ENCODE results near the gene ME3. TPM values are rescaled to one million over a fixed set of nuclear protein-coding genes. Genes with fewer than 3 reads are reported as not detected.

ME3 gene
- total RNA-seq, 1 experiment from 2014 or later = not detected

DNA sequence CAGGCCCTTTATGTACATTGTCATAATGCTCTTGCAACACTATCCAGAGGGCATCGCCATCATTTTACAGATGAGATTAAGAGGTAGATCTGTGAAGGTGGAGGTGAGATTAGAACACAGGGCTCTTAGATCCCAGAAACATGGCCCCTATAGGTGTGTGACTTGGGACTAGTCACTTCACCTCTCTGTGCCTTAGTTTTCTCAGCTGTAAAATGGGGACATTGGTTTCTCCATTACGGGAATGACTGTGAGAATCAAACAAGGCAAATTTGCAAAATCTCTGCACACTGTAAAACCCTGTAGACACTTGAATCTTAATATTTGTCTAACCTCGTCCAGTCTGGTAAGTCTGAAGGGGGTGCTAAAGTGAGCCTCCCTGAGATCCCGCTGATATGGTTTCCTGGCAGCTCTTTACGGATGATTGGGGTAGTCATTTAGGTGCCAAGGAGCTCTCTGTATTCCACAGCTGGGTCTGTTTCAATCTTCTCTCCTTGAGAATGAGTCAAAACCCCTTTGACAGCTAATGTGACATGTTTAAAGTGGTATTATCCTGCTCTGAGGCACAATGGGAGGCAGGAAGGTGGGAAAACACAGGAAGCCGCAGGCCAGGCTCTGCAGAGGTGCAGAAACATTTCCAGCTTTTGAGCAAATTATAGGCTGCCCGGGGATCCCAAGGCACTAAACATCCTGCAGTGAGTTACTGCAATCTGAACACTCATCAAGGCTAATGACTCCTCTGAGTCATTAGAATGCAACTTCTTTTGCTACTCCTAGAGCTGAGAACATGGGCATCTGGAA is 156.9 kb downstream of the ME3 start:
- DNase-seq (ENCODE audit: low spot score) = peak; percentile 81

DNA sequence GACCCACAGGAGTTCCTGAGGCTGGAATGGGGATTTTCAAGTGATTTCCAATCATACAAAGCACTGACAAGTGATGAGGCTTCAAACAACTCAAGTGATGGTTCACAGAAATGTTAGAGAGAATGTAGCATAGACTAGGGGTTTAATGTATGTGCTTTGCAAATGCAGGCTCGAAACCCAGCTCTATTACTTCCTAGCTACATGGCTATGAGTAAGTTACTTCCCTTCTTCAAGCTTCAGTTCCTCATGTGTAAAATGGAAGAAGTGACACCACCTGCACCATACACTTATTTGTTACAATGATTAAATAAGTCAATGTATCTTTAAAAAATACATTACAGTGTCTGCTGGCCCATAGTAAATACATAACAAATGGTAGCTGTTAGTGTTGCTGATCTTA is 158.0 kb downstream of the ME3 start:
- DNase-seq (ENCODE audit: low spot score) = no peak

DNA sequence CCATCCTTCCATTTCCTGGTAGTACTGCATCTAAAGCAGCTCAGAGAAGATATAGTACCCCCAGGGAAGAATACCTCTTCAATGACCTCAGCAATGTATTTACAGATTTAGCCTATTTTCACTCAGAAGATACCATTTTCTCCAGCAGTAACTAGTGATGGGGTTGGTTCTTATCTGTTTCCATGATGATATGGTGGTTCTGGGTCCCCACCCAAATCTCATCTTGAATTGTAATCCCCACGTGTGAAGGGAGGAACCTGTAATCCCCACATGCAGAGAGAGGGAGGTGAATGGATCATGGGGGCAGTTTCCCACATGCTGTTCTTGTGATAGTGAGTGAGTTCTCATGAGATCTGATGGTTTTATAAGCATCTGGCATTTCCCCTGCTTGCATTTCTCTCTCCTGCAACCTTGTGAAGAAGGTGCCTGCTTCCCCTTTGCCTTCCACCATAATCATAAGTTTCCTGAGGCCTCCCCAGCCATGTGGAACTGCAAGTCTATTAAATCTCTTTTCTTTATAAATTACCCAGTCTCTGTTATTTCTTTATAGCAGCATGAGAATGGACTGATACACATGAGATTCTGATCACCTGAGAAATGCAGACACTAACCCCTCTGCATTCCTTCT is 158.6 kb downstream of the ME3 start:
- DNase-seq (ENCODE audit: low spot score) = no peak

DNA sequence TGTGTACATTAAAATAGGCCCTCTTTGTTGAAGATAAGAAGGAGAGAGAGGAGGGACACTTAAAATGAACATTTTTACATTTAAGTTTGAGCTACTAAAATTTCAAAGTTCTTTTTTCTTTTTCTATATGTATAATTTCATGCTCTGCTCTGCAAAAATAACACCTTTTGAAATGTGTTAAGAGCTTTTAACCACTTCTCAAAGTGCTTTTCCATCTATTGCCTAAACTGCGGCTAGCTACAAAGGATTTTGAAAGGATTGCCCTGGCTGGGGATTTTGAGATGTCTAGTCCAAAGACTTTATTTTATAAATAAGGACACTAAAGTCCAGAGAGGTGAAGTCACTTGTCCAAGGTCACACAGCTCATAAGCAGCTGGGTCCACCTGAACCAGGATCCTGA is 159.3 kb downstream of the ME3 start:
- no peak for DNase-seq (ENCODE audit: low spot score)

DNA sequence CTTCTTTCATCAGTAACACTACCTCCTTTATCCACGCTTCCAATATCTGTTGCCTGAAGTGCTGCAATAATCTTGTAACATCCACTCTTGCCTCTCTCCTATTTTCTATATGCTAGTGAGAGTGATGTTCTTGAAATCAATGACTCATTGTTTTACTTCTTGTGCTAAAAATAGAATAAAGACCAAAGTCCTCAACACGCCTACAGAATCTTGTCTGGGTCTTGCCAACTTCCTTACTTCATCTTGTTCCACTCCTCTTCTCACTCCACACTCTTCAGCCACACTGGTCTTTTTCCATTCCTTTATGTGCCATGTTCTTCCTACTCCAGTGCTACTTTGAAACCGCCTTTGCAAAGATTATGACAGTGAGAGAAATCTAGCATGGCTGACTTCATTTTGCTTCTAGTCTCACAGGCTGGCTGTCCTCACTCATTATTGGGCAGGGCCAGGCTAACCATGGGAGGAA is 161.3 kb downstream of the ME3 start:
- no peak for DNase-seq (ENCODE audit: low spot score)

DNA sequence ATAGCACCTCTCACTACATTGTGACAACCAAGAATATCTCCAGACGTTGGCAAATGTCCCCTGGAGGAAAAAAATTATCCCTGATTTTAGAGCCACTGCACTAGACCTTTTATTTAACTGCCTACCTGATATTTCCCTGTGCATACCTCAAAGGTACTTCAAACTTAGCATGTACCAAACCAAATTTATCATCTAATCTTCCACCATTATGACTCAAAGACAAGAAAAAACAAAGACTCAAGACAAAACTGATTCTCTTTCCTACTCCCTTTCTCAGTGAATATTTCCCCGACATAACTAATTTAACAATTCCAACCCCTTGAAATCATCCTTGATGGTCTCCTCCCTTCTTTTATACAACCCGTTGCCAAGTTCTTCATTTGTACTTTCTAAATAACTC is 161.7 kb downstream of the ME3 start:
- no peak for DNase-seq (ENCODE audit: low spot score)

DNA sequence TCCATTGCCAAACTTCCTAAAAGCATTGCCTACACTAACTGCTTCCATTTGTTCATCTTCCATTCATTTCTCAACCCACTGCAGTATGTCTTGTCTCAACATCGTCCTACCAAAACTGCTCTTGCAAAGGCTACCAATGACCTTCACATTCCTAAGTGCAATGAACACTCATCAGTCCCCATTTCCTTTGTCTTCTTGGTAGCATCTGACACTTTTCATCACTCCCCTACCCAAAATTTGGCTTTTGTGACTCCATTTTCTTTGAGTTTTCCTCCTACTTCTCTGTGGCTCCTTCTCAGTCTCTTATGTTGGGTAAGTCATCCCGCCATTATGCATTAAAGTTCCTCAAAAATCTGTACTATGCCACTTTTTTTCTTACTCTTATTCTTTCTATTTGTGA is 162.3 kb downstream of the ME3 start:
- no peak for DNase-seq (ENCODE audit: low spot score)

DNA sequence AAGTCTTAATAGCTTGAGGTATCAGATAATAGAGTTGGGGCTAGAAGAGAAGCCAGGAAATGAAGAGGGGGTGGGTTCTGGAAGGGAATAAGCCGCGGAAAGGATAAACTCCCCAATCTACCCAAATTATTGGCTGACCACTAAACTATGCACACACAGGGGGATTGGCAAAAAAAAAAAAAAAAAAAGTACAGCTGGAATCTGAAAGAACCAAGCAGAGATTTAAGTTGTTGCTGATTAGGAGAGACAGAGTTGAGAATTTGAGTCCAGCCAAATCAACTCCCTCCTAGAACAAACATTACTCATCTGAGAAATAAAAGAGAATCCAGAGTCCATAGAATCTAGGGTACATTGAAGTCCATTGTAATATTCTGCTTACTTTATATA is 162.8 kb downstream of the ME3 start:
- no peak for DNase-seq (ENCODE audit: low spot score)

DNA sequence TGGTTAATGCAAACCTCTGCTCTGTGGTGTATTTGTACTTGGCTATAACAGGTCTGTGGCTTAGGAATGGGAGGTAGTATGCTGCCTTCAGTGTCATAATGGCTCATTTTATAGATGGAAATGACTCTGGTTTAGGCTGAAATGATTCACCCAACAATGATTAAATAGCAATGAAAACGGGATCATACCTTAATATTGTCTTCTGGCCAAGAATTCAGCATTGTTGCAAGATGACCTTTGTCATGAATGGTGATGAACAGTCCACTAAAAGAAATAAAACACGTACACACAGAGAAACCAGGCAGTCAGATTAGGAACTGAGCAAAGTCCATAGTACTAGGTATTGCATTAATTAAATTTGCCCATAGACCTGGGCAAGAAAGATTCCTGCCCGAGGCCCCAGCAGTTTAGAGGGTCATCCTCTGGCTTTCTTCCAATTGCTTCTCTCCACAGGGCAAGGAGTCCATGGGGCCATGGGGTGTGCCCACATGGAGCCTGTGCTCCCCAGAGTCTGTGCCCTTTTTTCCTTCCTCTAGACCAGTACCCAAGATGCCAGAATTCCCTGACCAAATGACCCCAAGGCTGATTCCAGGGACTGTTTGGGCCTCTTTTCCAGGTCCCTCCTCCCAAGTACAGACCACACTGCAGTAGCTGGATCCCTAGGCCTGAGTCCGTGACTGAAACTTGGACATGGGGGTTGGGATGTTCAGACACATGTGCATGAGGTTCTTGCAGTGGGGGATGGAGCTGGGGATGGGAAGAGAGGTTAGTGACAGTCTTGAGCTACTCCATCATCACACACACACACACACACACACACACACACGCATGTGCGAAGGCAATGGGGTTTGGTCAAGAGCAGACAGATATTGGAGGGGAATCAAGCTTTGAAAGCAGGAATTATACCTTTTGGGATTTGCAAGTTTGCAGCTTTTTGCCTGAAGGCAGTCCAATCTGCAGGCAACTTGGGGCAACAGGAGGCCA is 163.5 kb downstream of the ME3 start:
- no peak for DNase-seq (ENCODE audit: low spot score)

DNA sequence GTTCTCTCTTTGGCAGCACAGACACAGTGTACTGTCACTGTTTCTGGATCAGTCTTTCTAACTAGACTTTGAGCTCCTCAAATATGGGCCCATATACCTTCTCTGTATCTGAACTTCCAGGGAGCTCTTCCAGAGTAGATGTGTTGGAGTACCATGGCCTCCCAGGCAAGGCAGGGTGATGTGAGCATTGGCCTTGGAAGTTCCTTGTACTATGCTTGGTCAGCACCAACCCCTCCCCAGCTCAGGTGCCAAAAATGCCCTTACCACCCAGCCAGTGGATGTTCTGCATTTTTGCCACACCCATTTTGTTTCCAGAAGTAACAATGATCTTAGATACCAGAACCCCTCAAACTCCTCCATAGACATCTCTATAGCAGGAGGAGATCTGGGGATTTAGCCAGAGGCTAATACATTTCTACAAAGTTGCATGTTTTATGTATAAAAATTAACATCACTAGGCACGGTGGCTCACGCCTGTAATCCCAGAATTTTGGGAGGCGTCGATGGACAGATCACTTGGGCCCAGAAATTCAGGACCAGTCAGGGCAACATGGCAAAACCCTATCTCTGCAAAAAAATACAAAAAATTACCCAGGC is 165.1 kb downstream of the ME3 start:
- no peak for DNase-seq (ENCODE audit: low spot score)

DNA sequence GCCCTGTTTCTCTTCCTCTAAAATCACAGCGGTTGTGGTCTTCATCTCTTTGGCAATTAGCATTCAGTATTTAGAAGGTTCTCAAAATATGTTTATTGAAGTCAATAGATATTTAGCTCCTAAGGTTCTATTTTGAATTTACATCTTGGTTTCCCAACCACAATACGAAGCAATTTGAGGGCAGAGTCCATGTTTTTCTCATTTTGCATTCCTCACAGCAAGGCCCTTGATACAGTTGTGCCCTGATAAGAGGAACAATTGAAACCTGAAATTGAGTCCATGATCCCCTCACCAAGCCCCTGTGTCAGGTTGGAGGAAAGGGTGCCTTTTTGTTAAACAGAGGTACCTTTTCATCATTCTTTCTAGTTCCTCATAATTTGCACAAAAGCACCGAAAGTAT is 166.2 kb downstream of the ME3 start:
- DNase-seq (ENCODE audit: low spot score) = no peak

DNA sequence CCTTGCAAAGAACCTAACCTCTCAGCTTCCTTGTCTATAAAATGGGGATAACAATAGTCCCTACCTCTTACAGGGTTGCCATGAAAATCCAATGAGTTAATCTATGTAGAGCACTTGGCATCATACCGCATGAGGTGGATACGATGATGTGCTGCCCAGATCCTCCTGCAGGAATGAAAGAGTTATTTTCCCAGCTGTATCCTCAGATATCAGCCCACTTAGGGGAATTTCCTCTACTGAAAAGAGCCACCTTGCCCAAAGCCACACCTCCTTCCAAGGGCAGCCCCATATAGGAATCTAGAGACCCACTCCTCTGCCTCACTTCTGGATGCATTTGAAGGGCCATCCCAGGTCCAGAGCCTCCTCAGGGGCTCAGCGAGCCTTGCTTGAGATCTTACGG is 169.3 kb downstream of the ME3 start:
- DNase-seq (ENCODE audit: low spot score) = no peak

DNA sequence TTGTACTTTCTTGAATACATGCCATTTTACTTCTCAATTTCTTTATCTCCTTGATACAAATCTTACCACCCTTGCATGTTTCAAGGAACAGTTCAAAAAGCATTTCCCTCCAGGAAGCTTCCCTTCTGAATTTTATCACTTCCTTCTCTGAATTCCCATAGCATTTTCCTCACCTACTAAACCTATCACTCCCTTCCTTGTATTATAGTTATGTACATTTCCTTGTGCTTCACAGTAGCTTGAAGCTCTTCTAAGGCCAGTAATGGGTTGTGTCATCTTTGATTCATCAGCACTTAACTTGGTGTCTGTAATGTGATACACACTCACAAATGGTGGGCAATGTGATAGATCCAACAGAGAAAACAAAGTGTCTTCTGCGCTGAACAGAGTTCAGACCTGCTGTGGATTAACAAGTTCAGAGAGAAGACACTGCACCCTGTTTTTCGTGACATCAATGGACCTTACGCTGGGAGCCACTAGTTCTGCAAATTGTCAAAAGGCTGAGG is 170.2 kb downstream of the ME3 start:
- DNase-seq (ENCODE audit: low spot score) = no peak

DNA sequence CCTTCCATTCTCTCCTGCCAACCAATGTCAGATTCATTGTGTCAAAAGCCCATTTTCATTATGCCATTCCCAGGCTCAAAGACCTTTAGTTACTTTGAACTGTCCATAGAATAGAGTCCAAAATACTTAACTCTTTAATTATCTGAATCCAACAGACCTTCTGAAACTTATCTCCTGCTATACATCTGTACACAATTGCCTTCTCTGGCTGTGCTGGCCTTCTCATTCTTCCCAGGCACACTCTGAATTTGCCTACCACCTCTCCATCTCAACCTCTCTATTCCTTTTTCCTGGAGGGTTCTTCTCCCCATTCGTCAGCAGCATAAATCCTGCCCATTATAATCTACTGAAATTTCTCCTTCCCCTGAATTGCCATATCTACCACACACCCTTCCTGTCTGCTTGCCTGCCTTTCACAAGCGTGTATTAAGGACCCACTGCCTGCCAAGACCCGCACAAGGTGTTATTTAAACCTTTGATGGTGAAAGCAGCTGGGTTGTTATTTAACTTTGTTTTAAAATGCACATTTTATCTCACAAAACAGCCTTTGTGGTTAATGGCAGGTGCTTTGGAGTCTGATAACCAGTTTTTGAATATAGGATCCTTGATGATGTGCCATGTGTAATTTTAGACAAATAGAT is 171.8 kb downstream of the ME3 start:
- DNase-seq (ENCODE audit: low spot score) = no peak

DNA sequence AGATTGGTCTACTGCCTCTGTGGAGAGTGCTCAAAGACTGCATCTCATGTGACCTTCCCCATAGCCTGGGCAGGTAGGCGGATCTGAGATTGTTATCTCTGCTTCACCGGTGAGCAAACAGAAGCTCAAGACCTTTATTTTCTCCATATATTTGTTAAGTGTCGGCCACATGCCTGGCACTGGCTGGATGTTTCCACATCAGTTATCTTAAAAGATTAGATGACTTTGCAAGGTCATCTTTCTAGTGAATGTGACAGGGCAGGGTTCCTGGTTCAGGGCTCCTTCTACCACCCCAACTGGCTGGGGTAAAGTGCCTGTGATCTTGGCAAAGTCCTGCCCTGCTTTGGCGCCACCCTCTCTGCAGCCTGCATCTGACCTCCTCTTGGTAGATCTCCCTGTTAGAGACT is 172.7 kb downstream of the ME3 start:
- DNase-seq (ENCODE audit: low spot score) = no peak

DNA sequence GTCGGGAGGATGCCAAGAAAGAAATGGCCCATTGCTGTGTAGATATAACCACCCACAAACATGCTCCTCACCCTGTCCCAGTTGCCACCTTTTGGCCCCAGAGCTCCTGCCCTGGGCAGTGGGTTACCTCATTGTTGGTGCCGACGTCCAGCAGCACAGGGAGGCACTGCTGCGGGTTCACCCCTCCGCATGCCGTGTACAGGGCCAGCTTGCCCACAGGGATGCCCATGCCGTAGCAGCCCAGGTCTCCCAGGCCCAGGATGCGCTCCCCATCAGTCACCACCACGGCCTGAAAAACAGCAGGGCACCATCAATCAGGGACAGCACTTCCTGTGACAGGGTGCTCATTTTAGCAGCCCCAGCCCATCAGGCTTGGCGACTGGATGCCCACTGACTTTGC is 174.6 kb downstream of the ME3 start:
- no peak for DNase-seq (ENCODE audit: low spot score)

DNA sequence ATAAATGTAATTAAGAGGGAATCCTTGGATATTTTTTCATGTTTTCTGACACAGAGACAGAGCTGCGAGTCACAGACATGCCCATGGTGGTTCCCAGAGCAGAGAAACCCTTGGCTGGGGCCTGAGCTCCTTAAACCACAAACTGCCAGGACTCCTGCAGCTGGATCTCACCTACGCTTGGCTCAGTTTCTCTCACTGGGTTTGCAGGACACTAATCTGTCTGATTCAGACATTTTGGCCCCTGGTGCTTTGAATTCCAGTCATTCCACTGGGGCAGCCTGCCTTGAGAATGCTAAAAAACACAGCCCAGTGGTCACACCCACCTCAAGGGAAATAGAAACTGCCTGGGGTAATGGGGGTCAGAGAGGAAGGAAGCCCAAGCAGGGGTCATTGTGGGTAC is 175.1 kb downstream of the ME3 start:
- no peak for DNase-seq (ENCODE audit: low spot score)

DNA sequence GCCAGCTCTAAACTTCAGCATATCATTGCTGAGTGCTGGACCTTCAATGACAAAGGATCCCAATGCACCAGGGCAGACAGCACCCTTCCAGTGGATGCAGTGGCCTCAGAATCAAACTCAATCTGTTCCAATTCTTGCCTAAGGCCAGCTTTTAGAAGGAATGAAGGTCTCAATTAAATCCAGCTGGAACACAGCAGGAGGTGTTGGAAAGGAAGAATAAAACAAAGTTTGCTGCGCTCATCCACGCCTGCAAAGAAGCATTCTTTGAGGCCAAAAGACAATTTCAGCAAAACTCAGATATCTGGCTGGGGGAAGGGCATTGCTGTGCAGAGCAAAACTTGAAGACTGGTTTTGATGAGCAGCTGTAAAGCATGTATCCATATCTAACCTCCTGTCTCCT is 177.1 kb downstream of the ME3 start:
- DNase-seq (ENCODE audit: low spot score) = no peak

DNA sequence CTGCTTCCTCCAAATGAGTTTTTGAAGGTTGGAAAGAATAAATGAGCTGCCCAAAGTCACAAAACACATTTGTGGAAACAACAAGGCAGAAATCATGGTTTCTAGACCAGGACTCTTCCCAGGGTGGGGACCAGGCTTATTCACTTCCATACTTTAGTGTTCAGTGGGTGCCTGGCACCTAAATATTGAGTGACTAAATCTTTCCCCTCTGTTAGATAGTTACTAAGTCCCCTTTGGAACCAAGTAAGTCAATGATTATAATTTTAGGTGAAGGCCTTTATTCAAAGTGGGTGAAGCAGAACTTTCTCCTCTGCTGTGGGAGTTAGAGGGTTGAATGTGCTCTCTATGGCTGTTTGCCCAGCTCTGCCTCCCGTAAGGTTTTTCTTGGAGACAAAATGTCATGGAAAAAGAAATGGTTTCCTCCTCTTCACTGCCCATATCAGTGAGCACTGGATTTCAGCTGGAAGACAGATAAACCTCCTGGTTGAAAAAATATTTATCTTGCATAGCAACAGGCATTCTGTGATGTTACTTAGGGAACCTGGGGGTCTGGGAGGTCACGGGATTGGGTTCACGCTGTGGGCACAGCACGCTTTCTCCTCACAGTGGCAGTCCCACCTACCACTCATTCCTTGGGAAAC is 179.9 kb downstream of the ME3 start:
- no peak for DNase-seq (ENCODE audit: low spot score)

DNA sequence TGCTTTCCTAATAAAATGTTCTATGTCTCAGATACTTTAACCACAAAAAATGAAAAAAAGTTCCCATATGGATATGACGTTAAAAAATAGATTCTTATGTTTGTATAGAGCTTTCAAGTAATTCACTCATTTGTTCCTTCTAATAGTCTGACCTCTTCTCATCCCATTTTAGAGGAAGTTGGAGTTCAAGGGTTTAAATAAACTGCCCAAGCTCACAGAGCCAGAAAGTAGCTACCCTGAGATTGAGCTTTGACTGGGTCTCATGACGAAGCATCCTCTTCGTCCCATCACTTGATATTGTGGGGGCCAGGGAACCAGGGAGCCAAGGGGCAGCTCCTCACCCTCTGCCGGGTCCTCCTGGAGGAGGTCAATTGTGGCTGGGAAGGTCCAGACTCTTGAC is 181.4 kb downstream of the ME3 start:
- DNase-seq (ENCODE audit: low spot score) = no peak

DNA sequence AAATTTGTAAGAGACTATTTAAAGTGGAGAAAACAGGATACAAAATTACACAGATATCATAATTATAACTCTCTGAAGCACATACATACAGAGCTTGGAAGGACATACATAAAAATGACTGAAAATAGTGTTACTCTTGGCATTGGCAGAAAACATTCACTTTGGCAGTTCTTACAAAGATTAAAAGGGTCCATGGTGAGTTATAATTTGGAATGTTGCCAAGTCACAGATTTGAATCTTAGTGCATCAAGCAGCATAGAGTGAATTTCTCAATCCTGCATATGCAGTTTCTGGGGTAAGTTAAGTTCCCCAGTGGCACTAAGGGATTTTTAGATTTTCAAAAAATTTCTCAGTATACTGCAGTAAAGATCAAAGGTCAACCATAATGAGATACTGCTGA is 181.8 kb downstream of the ME3 start:
- no peak for DNase-seq (ENCODE audit: low spot score)

All from H4 (cell line).